ENCODE measurements around the gene NUTM2F.
"Not testable (repeated sequence)": the region's sequence is repeated elsewhere in the genome, so short reads cannot be mapped to it uniquely, and the experiment has no call there.

NUTM2F gene

GRCh38 chr9:94315034-94315984, 13.1 kb downstream of the NUTM2F start:
- DNase-seq: not testable (repeated sequence)

- DNase-seq: no peak
These were observed 25.1 kb downstream of the NUTM2F start for GRCh38 chr9:94303321-94303720.

GRCh38 chr9:94302426-94302825, 26.0 kb downstream of the NUTM2F start:
- no peak for DNase-seq

- no peak for DNase-seq
These were observed 26.9 kb downstream of the NUTM2F start for GRCh38 chr9:94301583-94301982.

- DNase-seq: no peak
These were observed 27.8 kb downstream of the NUTM2F start for GRCh38 chr9:94300470-94301301.

- no peak for DNase-seq
These were observed 29.4 kb downstream of the NUTM2F start for GRCh38 chr9:94298949-94299599.

- no peak for DNase-seq
These were observed 38.8 kb downstream of the NUTM2F start for GRCh38 chr9:94289691-94290090.

GRCh38 chr9:94287877-94288513, 40.4 kb downstream of the NUTM2F start:
- no peak for DNase-seq

- no peak for DNase-seq
These were observed 42.3 kb downstream of the NUTM2F start for GRCh38 chr9:94286116-94286515.

GRCh38 chr9:94281101-94281500, 47.3 kb downstream of the NUTM2F start:
- DNase-seq: no peak

GRCh38 chr9:94280409-94280989, 47.9 kb downstream of the NUTM2F start:
- DNase-seq: no peak

- no peak for DNase-seq
These were observed 50.4 kb downstream of the NUTM2F start for GRCh38 chr9:94277885-94278536.

GRCh38 chr9:94277029-94277428, 51.4 kb downstream of the NUTM2F start:
- DNase-seq: not testable (repeated sequence)

GRCh38 chr9:94270009-94270408, 58.4 kb downstream of the NUTM2F start:
- DNase-seq: no peak

GRCh38 chr9:94269264-94269663, 59.2 kb downstream of the NUTM2F start:
- no peak for DNase-seq

All from activated CD4-positive, alpha-beta T cell treated with anti-CD3 and anti-CD28 coated beads, Interleukin-2, amount 50 U/mL, for 1 hour (primary cell).